ENCODE measurements around the gene DGKB.

Gene DGKB

DNA sequence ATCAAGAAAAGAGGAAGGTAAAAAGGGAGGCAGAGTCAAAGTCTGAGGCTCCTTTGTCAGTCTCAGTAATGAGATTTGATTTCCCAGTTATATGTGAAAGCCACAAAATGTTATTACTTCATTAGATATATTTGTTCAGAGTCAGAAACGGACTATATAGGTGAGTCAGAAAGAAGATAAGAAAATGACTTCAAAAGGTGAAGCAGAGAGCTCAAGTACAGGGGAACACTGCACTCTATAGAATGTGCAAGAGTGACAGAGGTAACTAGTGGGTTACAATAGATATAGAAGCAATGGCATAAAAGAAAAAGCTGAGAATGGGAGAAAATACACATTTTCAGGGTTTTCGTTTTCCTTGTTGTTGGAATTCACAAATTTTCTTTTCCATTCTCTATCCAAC is 43.3 kb downstream of the DGKB start:
- H3K36me3 Mint-ChIP-seq (ENCODE audit: low read depth) = no peaks in the 10 kb centered on the region
- H3K27me3 Mint-ChIP-seq (ENCODE audit: low read depth) = no peaks in the 10 kb centered on the region
- TF ChIP-seq, protein P1, sequence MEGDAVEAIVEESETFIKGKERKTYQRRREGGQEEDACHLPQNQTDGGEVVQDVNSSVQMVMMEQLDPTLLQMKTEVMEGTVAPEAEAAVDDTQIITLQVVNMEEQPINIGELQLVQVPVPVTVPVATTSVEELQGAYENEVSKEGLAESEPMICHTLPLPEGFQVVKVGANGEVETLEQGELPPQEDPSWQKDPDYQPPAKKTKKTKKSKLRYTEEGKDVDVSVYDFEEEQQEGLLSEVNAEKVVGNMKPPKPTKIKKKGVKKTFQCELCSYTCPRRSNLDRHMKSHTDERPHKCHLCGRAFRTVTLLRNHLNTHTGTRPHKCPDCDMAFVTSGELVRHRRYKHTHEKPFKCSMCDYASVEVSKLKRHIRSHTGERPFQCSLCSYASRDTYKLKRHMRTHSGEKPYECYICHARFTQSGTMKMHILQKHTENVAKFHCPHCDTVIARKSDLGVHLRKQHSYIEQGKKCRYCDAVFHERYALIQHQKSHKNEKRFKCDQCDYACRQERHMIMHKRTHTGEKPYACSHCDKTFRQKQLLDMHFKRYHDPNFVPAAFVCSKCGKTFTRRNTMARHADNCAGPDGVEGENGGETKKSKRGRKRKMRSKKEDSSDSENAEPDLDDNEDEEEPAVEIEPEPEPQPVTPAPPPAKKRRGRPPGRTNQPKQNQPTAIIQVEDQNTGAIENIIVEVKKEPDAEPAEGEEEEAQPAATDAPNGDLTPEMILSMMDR (IDR thresholded peaks at IDR 0.05; ENCODE audit: unreplicated experiment in 3 of 3) = no peak
- H3K9me3 Mint-ChIP-seq = no peaks in the 10 kb centered on the region
- H3K4me3 Mint-ChIP-seq = no peak overlapping the region
- no peak overlapping the region for H3K27ac Mint-ChIP-seq
- H3K4me1 Mint-ChIP-seq = peaks cover 4% of the 10 kb centered on the region

DNA sequence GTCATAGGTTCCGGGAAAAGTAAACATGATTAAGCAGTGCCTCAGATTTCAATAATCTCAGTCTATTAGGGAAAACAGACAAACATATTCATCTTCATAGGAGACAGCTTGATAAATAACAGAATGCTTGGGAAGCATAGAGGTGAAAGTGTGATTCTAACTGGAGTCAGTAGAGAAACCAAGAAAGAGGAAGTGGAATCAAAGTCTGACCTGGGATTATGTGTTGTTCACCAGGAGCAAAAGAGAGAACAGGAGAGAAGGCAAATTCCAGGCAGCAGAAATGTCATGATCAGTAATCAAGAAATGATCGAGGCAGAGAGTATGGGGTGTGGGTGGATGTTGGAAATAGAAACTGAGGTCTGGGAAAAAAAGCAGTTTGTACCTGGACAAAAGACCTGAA is 43.7 kb downstream of the DGKB start:
- TF ChIP-seq, protein P1 (IDR thresholded peaks at IDR 0.05; ENCODE audit: unreplicated experiment in 3 of 3) = no peak
- Mint-ChIP-seq H3K27ac (no peak overlapping the region), H3K27me3 (ENCODE audit: low read depth) (no peaks in the 10 kb centered on the region), H3K4me1 (peaks cover 4% of the 10 kb centered on the region), H3K36me3 (ENCODE audit: low read depth) (no peaks in the 10 kb centered on the region), H3K9me3 (no peaks in the 10 kb centered on the region), H3K4me3 (no peak overlapping the region)

DNA sequence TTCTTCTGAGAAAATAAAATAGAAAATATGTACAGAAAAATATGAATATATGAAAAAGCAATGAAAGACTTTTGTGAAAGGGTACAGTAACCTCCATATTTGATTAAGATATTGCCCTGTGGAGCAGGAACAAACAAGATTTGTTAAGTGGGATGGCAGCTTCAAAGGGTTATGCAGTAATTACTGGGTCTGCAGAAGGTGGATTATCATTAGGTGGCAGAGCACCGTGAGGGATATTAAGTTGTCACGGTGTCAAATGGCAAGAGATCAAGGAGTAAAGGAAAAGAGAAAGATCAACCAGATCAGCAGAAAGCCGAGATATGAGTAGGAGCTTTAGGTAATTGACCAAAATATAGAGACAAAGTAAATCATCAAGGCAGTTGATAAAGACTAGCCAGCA is 44.1 kb downstream of the DGKB start:
- H3K27ac Mint-ChIP-seq = no peak overlapping the region
- H3K27me3 Mint-ChIP-seq (ENCODE audit: low read depth) = no peaks in the 10 kb centered on the region
- TF ChIP-seq, protein P1 (IDR thresholded peaks at IDR 0.05; ENCODE audit: unreplicated experiment in 3 of 3) = no peak
- H3K4me3 Mint-ChIP-seq = no peak overlapping the region
- peaks cover 4% of the 10 kb centered on the region for H3K4me1 Mint-ChIP-seq
- H3K9me3 Mint-ChIP-seq = no peaks in the 10 kb centered on the region
- H3K36me3 Mint-ChIP-seq (ENCODE audit: low read depth) = no peaks in the 10 kb centered on the region

DNA sequence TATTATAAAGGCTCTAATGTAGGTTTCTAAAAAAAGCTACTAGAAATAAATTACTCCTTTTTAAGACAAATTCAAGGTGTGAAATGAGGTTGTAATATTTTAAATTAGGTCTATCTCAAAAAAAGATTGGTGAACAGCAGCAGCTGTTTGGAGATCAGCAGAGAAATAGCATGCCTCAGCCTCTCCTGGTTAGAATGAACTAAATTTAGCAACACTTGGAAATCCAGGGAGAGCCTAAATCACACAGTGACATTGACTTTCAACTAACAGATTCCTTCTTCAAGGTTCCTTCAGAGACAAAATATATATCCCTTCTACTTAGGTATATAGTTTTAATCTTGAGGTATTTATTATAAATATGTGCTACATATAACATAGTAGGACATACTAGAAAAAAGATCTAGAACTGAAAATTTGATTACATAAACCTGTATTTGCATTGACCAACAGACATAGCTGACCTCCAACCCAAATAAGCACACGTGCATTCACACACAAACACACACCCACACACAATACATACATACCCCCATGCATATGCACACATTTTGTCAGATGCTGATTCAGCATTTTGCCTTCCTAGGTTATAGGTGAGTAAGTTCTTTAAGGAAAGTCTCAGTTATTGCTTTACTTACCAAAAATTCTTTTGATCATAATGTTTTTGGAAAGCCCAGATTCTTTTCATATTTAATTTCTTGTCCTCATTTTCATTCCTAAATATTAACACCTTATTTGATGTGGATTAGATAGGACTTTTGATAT is 47.3 kb downstream of the DGKB start:
- H3K4me1 Mint-ChIP-seq = peaks cover 14% of the 10 kb centered on the region
- H3K9me3 Mint-ChIP-seq = no peaks in the 10 kb centered on the region
- H3K36me3 Mint-ChIP-seq (ENCODE audit: low read depth) = no peaks in the 10 kb centered on the region
- no peak overlapping the region for H3K4me3 Mint-ChIP-seq
- no peaks in the 10 kb centered on the region for H3K27me3 Mint-ChIP-seq (ENCODE audit: low read depth)
- H3K27ac Mint-ChIP-seq = no peak overlapping the region
- TF ChIP-seq, protein P1 (IDR thresholded peaks at IDR 0.05; ENCODE audit: unreplicated experiment in 3 of 3) = no peak

DNA sequence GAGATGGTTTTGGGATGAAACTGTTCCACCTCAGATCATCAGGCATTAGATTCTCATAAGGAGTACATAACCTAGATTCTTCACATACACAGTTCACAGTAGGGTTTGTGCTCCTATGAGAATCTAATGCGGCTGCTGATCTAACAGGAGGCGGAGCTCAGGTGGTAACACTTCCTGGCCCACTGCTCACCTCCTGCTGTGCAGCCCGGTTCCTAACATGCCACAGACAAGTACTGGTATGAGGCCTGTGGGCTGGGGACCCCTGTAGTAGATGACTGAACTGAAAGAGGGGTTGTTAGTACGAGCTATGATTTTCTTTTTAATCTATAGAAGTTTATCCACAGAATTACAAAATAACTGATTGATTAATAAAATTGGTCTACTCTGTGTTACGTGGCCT is 48.1 kb downstream of the DGKB start:
- no peaks in the 10 kb centered on the region for H3K27me3 Mint-ChIP-seq (ENCODE audit: low read depth)
- TF ChIP-seq, protein P1 (IDR thresholded peaks at IDR 0.05; ENCODE audit: unreplicated experiment in 3 of 3) = no peak
- H3K4me1 Mint-ChIP-seq = peaks cover 14% of the 10 kb centered on the region
- H3K27ac Mint-ChIP-seq = no peak overlapping the region
- no peak overlapping the region for H3K4me3 Mint-ChIP-seq
- H3K36me3 Mint-ChIP-seq (ENCODE audit: low read depth) = no peaks in the 10 kb centered on the region
- no peaks in the 10 kb centered on the region for H3K9me3 Mint-ChIP-seq

DNA sequence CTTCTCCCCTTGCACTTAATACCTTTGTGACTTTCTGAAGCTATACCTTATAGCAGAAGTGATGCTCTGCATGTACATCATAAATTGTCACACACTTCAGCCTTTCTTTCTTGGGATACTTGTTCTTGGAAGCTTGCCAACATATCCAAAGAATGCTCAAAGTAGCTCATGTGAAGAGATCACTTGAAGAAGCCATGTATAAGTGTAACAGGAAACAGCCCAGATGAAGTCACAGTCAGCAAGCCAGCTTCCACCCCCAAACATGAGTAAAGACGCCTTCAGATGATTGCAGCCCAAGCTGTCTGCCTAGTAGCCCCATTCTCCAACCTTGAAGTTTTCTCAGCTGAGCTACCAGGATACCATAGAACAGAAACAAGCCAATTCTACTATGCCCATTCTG is 50.9 kb downstream of the DGKB start:
- peaks cover 14% of the 10 kb centered on the region for H3K4me1 Mint-ChIP-seq
- no peaks in the 10 kb centered on the region for H3K27me3 Mint-ChIP-seq (ENCODE audit: low read depth)
- no peak overlapping the region for H3K27ac Mint-ChIP-seq
- no peaks in the 10 kb centered on the region for H3K36me3 Mint-ChIP-seq (ENCODE audit: low read depth)
- no peaks in the 10 kb centered on the region for H3K9me3 Mint-ChIP-seq
- H3K4me3 Mint-ChIP-seq = no peak overlapping the region
- TF ChIP-seq, protein P1 (IDR thresholded peaks at IDR 0.05; ENCODE audit: unreplicated experiment in 3 of 3) = no peak

Measured in nephron (organoid).